ELR (cell line): Measurements from ENCODE around the gene FBXO7.
"Not testable (repeated sequence)": the region's sequence is repeated elsewhere in the genome, so short reads cannot be mapped to it uniquely, and the experiment has no call there.

Source experiments
- DNase-seq: peaks from one replicate; pipeline ENCODE4 v3.0.0-alpha.2; 2015; ENCODE audit warnings: low read depth

The FBXO7 gene

DNA sequence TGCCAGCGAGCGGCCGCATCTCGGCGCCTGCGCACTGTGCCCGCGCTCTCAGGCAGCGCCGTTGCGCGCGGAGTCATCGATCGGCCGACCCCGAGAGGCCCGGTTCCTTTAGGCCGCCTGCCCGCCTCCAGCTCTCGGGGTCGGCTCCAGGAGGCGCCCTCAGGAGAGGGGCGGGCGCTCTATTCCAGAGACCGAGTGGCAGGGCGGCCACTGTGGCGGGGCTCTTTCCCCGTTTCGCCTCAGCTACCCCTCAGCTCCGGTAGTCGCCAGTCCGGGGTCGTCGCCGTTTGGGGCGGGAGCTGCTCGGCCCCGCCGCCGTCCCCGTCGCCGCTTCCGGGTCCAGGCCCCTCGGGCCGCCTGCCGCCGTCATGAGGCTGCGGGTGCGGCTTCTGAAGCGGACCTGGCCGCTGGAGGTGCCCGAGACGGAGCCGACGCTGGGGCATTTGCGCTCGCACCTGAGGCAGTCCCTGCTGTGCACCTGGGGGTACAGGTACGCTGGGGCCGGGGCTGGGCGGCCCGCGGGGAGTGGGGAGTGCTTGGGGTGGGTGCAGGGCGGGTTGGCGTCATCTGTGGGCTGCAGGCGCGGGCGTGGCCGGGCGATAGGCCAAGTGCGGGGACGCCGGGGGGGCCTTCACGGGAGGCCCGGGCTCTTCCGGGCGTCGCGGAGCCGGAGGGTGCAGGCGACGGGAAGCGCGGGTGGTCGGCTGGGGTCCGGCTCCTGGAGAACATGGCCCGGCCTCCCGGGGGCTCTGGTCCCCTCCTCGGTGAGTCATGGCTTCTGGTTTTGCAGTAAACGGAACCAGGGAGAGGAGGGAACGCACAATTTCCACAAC, at the start of gene FBXO7:
Gene FBXO7, plus strand, starts transcription at position 177 of the 833 bp plus-strand sequence. Its CDS starts 192 bp downstream, at position 369.
- DNase-seq = peak; percentile 92

- no peak for DNase-seq
Measured at GRCh38 chr22:32426881-32427280, 47.7 kb upstream of the FBXO7 start.

- DNase-seq = no peak
Measured at GRCh38 chr22:32430352-32430751, 44.3 kb upstream of the FBXO7 start.

- peak; percentile 30 for DNase-seq
Measured at GRCh38 chr22:32444068-32444467, 30.5 kb upstream of the FBXO7 start.

- DNase-seq = peak; percentile 39
Measured at GRCh38 chr22:32446321-32446720, 28.3 kb upstream of the FBXO7 start.

DNA sequence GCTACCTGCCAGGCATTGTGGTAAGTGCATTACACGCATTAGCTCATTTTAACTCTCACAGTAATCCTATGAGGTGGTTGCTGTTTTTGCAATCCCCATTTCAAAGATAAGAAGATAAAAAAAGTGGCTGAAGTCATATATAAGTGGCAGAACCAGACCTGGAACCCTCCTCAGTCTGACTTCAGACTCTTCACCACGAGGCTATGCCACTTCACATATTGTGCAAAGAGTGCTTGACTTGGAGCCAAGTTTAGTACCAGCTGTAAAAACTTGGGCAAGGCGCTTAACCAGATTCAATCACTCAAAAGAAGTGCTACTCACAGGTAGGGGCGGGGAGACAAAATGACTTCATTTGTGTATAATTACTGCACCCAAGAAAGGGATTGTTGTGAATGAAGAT, 25.6 kb upstream of the FBXO7 start:
- DNase-seq = no peak

- DNase-seq = no peak
Measured at GRCh38 chr22:32457031-32457430, 17.6 kb upstream of the FBXO7 start.

- DNase-seq = no peak
Measured at GRCh38 chr22:32462452-32462851, 12.2 kb upstream of the FBXO7 start.

DNA sequence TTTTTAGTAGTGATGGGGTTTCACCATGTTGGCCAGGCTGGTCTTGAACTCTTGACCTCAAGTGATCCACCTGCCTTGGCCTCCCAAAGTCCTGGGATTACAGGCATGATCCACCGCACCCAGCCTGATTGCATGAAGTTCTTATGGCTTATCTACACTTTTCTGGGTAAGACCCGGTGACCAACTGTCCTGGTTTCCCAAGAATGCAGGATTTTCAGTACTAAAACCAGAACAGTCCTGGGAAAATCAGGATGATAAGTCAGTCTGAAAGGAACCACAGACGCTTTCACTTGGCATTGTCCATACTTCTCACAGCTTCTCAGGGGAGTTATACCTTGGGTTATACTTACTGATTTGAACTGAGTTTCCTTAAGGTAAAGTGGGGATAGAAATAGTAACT, 8.9 kb upstream of the FBXO7 start:
- DNase-seq = no peak

DNA sequence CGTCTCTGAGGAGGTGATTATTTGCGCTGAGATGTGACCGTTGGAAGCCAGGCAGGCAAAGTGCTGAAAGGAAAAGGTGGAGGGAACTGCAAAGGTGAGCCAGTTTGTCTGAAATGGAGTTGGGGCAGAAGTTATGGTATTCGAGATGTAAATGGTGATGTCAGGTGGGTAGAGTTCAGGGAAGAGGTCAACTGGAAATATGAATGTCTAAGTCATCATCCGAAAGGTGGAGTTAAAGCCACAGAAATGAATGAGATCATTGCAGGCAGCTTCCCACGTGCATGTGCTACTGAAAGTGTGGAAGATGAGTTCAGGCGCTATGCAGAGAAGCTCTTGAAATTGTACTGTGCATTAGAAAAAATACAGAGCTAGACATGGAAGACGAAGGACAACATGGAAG, 8.1 kb upstream of the FBXO7 start:
- DNase-seq = peak; percentile 11

DNA sequence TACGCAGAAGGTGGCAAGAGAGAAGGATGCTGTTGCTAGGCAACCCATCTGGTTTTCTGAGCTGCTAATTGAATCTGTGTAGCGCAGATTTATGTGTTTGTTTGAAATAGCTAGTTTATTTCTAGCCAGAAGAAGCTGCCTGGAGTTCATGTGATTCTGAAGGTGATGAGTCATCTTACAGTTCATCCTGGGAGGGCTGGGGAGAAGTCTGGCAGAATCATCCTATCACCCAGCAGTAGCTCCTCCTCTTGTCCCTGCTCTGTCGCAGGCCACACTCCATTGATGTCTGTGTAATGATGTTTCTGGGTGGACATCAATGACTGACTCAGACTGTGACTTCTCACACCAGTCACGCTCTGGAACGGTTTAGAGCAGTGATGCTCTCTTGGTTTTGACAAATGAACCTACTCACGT, 4.8 kb upstream of the FBXO7 start:
- DNase-seq = peak; percentile 75

DNA sequence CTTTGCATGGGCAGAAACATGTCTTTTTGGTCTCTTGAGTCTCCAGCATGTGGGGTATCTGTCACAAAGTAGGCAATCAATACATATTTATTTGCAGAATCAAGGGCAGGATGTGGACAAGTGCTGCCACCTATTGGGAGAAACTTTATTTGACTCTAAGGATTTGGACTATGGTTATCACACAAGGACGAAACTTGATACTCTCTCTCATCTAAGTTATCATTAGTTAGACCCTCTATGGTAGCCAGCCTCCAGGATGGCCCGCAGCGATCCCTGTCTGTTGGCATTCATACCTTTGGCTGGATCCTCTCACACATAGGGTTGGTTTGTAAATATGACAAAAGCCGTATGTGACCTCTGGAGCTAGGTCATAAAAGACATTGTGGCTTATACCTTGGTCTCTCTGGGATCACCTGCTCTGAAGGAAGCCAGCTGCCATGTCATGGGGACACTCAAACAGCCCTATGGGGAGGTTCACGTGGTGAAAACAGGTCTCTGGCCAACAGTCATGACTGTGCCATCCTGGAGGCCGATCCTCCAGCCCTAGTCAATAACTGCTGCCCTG, 1.1 kb upstream of the FBXO7 start:
- peak; percentile 67 for DNase-seq

- DNase-seq = peak; percentile 65
Measured at GRCh38 chr22:32475468-32476010, 928 bp downstream of the FBXO7 start.

GRCh38 chr22:32476281-32477195, 1.9 kb downstream of the FBXO7 start:
- DNase-seq = no peak

DNA sequence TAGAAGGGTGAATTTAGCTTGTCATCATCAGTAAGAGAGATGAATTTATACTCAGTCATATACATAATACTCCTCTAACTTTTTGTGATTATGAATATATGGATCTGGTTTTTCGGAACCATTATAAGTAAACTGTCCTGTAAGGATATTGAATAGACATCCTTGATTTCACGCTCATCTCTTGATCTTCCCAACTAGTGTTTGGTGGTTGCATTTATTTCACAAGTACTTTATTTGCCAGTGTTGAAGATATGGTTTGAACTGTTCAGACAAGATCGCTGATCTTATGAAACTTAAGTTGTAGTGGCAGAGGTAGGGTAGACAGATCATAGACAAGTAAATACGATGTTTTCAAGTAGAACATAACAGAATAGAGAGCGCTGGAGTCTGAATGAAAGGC, 3.0 kb downstream of the FBXO7 start:
- no peak for DNase-seq

- DNase-seq = not testable (repeated sequence)
Measured at GRCh38 chr22:32478552-32478951, 3.9 kb downstream of the FBXO7 start.

DNA sequence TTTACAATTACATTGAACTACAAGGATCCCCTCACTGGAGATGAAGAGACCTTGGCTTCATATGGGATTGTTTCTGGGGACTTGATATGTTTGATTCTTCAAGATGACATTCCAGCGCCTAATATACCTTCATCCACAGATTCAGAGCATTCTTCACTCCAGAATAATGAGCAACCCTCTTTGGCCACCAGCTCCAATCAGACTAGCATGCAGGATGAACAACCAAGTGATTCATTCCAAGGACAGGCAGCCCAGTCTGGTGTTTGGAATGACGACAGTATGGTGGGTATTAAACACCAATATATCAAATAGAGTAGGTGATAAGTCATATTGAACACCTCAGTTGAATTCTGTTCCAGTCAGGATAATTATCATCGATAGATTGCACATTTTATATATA, 4.4 kb downstream of the FBXO7 start:
- DNase-seq = peak; percentile 56

GRCh38 chr22:32480238-32480637, 5.6 kb downstream of the FBXO7 start:
- DNase-seq = no peak

DNA sequence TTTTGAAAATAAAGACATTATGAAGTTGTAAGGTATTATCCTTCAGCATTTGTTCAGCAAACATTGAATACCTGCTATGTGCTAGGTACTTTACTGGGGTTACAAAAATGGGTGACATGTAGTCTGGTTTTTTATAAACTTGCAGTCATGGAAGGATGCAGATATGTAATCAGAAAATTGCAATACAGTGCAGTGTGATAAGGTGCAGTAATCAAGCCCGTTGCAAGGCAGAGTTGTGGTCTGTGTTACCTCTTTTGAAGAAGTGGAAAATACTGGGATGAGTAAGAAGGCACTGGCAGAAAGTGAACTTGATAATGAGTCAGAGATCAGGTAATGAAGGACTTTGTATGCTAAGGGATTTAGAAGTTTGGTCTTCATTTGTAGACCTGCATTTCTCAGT, 8.1 kb downstream of the FBXO7 start:
- peak; percentile 23 for DNase-seq

- DNase-seq = no peak
Measured at GRCh38 chr22:32486656-32487390, 12.2 kb downstream of the FBXO7 start.

GRCh38 chr22:32487461-32487860, 12.8 kb downstream of the FBXO7 start:
- no peak for DNase-seq

DNA sequence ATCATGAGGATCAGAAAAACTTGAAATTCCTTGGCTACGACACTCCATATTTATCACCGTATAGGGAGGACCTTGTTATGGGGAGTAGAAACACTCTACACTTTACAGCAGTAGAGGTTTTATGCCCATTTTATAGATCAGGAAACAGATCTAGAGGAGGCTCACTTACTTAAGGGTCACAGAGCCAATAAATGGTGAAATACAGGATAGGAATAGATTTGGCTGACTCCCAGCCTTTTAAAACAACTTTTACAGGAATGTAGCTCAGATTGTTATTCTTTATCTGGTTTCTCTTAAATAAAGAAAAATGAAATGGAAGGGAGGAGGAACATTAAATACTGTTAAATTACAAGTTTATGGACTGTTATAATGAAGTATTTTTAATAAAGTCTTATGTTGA, 14.8 kb downstream of the FBXO7 start:
- no peak for DNase-seq
